K562 (cell line): ENCODE data around the gene ACTR5. TPM values are rescaled to one million over a fixed set of nuclear protein-coding genes. Genes with fewer than 3 reads are reported as not detected.

Source experiments
- CBFA2T2 ChIP-seq: fragments of 450-650 bp; conservative IDR thresholded peaks from 2 replicates; pipeline ENCODE4 v1.6.1; 2017; ENCODE audit warnings: mild to moderate bottlenecking
- CBX1 ChIP-seq: sonication (generic); IDR thresholded peaks from 2 replicates; pipeline ENCODE4 v1.6.1; 2016; ENCODE audit warnings: antibody characterized with exemption, low read depth, mild to moderate bottlenecking
- CCAR2 ChIP-seq: fragments of 200-400 bp; formaldehyde crosslinking; IDR thresholded peaks from 2 replicates; pipeline ENCODE4 v1.6.1; 2017; ENCODE audit warnings: mild to moderate bottlenecking, low read depth, low read length
- ESRRA ChIP-seq: fragments of 450-650 bp; IDR thresholded peaks from 2 replicates; pipeline ENCODE4 v1.6.1; 2014; ENCODE audit warnings: low read depth, mild to moderate bottlenecking, moderate library complexity, borderline replicate concordance
- EWSR1 ChIP-seq: fragments of 450-650 bp; IDR thresholded peaks from 2 replicates; pipeline ENCODE4 v1.6.1; 2018; ENCODE audit warnings: borderline replicate concordance, mild to moderate bottlenecking, low read depth, moderate library complexity; ENCODE audit not compliant: partially characterized antibody
- FOXK2 ChIP-seq, 2 experiments: fragments of 450-650 bp; IDR thresholded peaks in 1 of 2; conservative IDR thresholded peaks in 1 of 2; 2 replicates each; pipeline ENCODE4 v1.6.1; 2016; ENCODE audit warnings: low read depth in 2 of 2, mild to moderate bottlenecking in 1 of 2
- HLTF ChIP-seq: fragments of 450-650 bp; IDR thresholded peaks from 2 replicates; pipeline ENCODE4 v1.6.1; 2016
- HOXB6 ChIP-seq: fragments of 250-450 bp; sonication (Bioruptor Pico); IDR thresholded peaks from 2 replicates; pipeline ENCODE4 v1.5.1; 2022; ENCODE audit warnings: mild to moderate bottlenecking, borderline replicate concordance
- NFXL1 ChIP-seq: fragments of 450-650 bp; formaldehyde crosslinking; IDR thresholded peaks from 2 replicates; pipeline ENCODE4 v1.4.0; 2021; ENCODE audit warnings: mild to moderate bottlenecking
- POLR3G ChIP-seq: IDR thresholded peaks from 2 replicates; pipeline ENCODE4 v1.6.1; 2011; ENCODE audit not compliant: insufficient read length, insufficient replicate concordance; ENCODE audit errors: extremely low read depth
- RNF2 ChIP-seq: sonication (generic); IDR thresholded peaks from 2 replicates; pipeline ENCODE4 v1.6.1; 2016
- SNRNP70 ChIP-seq: fragments of 200-400 bp; formaldehyde crosslinking; optimal IDR thresholded peaks from 2 replicates; pipeline ENCODE3; 2017; ENCODE audit warnings: low read depth, low read length
- SP1 ChIP-seq: sonication (generic); formaldehyde crosslinking; IDR thresholded peaks from 2 replicates; pipeline ENCODE4 v1.8.1; 2022; ENCODE audit warnings: mild to moderate bottlenecking, missing genetic modification reagents
- SUPT5H ChIP-seq: fragments of 450-650 bp; IDR thresholded peaks from 2 replicates; pipeline ENCODE4 v1.6.1; 2016
- ZNF3 ChIP-seq: fragments of 250-450 bp; sonication (Bioruptor Pico); IDR thresholded peaks from 2 replicates; pipeline ENCODE4 v1.5.0; 2021; ENCODE audit warnings: mild to moderate bottlenecking, moderate library complexity
- ZSCAN32 ChIP-seq: fragments of 450-650 bp; formaldehyde crosslinking; IDR thresholded peaks from 2 replicates; pipeline ENCODE4 v1.4.0; 2020; ENCODE audit warnings: mild to moderate bottlenecking, moderate library complexity
- polyA plus RNA-seq, 8 experiments: library from polyadenylated mRNA; depleted of rRNA in 4 of 8; stranded (reverse) in 5 of 8; unstranded in 3 of 8; fragments of >200 nt; fragmentation: Nextera tagmentation in 2 of 8; fragmentation: Illumina TruSeq in 1 of 8; extraction: Ambion mirVana in 2 of 8; extraction: Trizol in 1 of 8; gene quantifications; 2 replicates each; pipeline versions ENCODE4 v1.2.1 to v1.2.3, GENCODE V29; 2011 to 2014; ENCODE audit warnings: inconsistent platforms in 1 of 8, missing spikeins in 1 of 8
- total RNA-seq, 7 experiments: library from RNA; depleted of rRNA in 6 of 7; stranded (reverse); fragments of >200 nt in 6 of 7; fragmentation: Illumina TruSeq in 2 of 7; extraction: Trizol in 2 of 7; gene quantifications; 2 replicates each; pipeline versions ENCODE4 v1.2.1 to v1.2.3, GENCODE V29; 2011 to 2021; ENCODE audit warnings: low replicate concordance in 1 of 7
- TF ChIP-seq, protein P1 (sequence below): fragments of 250-450 bp; sonication (Bioruptor Pico); IDR thresholded peaks from 2 replicates; pipeline ENCODE4 v1.9.0; 2021; ENCODE audit warnings: mild to moderate bottlenecking
- TF ChIP-seq, protein P2 (sequence below), 2 experiments: fragments of 450-650 bp; conservative IDR thresholded peaks; 2 replicates each; pipeline ENCODE4 v1.6.1; 2017; ENCODE audit warnings: mild to moderate bottlenecking in 2 of 2, moderate library complexity in 2 of 2
- TF ChIP-seq, protein P3 (sequence below), 2 experiments: IDR thresholded peaks; 2 replicates each; pipeline ENCODE4 v1.6.1; 2011; ENCODE audit warnings: borderline replicate concordance in 1 of 2, control low read depth in 1 of 2, low read depth in 1 of 2, low read length in 1 of 2, mild to moderate bottlenecking in 1 of 2, mixed read lengths in 1 of 2, moderate library complexity in 1 of 2; ENCODE audit not compliant: insufficient read depth in 1 of 2, insufficient read length in 1 of 2, poor library complexity in 1 of 2, severe bottlenecking in 1 of 2; ENCODE audit errors: extremely low read depth in 1 of 2
- TF ChIP-seq, protein P4 (sequence below): sonication (generic); formaldehyde crosslinking; IDR thresholded peaks from 2 replicates; pipeline ENCODE4 v1.5.0; 2020; ENCODE audit warnings: missing genetic modification reagents
- TF ChIP-seq, protein P5 (sequence below): sonication (generic); IDR thresholded peaks from 2 replicates; pipeline ENCODE4 v1.6.1; 2016

The ACTR5 gene
- total and polyA plus RNA-seq, 9 of the 15 experiments (the other 6 are each of a cell fraction or from before 2014, with no cell fraction given) = 0.93 to 18.8 (median 12.9) TPM

DNA sequence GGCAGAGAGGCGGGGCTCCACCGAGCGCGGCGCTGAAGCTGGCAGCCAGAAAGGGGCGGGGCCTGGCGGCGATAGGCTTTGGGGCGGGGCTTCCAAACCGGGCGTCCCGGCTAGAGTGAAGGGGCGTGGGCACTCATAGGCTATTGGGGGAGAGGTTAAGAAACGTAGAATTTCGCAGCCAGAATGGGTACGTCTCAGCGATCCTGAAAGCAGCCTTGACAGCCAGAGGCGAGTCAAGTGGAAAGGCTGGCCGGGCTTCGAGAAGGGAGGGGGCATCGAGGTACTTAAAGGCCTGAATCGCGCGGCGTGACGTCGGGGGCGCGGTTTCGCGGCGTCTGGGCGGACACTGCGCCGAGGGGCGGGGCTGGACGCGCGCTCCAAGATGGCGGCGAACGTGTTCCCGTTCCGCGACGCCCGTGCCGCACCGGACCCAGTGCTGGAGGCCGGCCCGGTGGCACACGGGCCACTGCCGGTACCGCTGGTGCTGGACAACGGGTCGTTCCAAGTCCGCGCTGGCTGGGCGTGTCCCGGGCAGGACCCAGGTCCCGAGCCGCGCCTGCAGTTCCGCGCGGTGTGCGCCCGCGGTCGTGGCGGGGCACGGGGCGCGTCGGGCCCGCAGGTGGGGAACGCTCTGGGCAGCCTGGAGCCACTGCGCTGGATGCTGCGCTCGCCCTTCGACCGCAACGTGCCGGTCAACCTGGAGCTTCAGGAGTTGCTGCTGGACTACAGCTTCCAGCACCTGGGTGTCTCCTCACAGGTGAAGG, at the start of gene ACTR5 (continued):
- TF ChIP-seq, protein P1, sequence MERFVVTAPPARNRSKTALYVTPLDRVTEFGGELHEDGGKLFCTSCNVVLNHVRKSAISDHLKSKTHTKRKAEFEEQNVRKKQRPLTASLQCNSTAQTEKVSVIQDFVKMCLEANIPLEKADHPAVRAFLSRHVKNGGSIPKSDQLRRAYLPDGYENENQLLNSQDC (CRISPR knock-in tag) = no peak
- TF ChIP-seq ESRRA = peak; percentile 59; the same call in 1 of the 2 replicates
- no peak; the same call in none of the 2 replicates for TF ChIP-seq SP1 (CRISPR knock-in tag)
- TF ChIP-seq, protein P2, sequence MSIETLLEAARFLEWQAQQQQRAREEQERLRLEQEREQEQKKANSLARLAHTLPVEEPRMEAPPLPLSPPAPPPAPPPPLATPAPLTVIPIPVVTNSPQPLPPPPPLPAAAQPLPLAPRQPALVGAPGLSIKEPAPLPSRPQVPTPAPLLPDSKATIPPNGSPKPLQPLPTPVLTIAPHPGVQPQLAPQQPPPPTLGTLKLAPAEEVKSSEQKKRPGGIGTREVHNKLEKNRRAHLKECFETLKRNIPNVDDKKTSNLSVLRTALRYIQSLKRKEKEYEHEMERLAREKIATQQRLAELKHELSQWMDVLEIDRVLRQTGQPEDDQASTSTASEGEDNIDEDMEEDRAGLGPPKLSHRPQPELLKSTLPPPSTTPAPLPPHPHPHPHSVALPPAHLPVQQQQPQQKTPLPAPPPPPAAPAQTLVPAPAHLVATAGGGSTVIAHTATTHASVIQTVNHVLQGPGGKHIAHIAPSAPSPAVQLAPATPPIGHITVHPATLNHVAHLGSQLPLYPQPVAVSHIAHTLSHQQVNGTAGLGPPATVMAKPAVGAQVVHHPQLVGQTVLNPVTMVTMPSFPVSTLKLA (conservative IDR thresholded peaks at IDR 0.05) = peak; percentile 40 to 80; a peak in 3 of 4 replicates
- TF ChIP-seq SUPT5H = peak; percentile 75
- no peak for TF ChIP-seq CCAR2
- TF ChIP-seq, protein P3, sequence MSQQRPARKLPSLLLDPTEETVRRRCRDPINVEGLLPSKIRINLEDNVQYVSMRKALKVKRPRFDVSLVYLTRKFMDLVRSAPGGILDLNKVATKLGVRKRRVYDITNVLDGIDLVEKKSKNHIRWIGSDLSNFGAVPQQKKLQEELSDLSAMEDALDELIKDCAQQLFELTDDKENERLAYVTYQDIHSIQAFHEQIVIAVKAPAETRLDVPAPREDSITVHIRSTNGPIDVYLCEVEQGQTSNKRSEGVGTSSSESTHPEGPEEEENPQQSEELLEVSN (IDR thresholded peaks at IDR 0.05; ENCODE audit: borderline replicate concordance in 1 of 2, extremely low read depth in 1 of 2, insufficient read depth in 1 of 2, insufficient read length in 1 of 2, low read depth in 1 of 2, low read length in 1 of 2, poor library complexity in 1 of 2, severe bottlenecking in 1 of 2) = peak; percentile 57 to 68
- 0 out of 4 replicates have a peak, but pooled peaks of 1 of the 2 experiments have one; percentile 15 for TF ChIP-seq FOXK2 (conservative IDR thresholded peaks at IDR 0.05 in 1 of 2, IDR thresholded peaks at IDR 0.05 in 1 of 2; ENCODE audit: low read depth in 2 of 2)
- peak; percentile 52; the same call in 1 of the 2 replicates for TF ChIP-seq CBX1
- TF ChIP-seq HLTF = no peak
- TF ChIP-seq, protein P4, sequence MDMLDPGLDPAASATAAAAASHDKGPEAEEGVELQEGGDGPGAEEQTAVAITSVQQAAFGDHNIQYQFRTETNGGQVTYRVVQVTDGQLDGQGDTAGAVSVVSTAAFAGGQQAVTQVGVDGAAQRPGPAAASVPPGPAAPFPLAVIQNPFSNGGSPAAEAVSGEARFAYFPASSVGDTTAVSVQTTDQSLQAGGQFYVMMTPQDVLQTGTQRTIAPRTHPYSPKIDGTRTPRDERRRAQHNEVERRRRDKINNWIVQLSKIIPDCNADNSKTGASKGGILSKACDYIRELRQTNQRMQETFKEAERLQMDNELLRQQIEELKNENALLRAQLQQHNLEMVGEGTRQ = no peak
- no peak for TF ChIP-seq NFXL1 (CRISPR knock-in tag)
- TF ChIP-seq POLR3G = no peak
- no peak for TF ChIP-seq HOXB6 (CRISPR knock-in tag)
- no peak for TF ChIP-seq EWSR1
- TF ChIP-seq, protein P5, sequence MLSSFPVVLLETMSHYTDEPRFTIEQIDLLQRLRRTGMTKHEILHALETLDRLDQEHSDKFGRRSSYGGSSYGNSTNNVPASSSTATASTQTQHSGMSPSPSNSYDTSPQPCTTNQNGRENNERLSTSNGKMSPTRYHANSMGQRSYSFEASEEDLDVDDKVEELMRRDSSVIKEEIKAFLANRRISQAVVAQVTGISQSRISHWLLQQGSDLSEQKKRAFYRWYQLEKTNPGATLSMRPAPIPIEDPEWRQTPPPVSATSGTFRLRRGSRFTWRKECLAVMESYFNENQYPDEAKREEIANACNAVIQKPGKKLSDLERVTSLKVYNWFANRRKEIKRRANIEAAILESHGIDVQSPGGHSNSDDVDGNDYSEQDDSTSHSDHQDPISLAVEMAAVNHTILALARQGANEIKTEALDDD = no peak
- no peak for TF ChIP-seq ZSCAN32
- TF ChIP-seq ZNF3 (CRISPR knock-in tag) = no peak
- TF ChIP-seq RNF2 = no peak
- no peak for TF ChIP-seq CBFA2T2
- TF ChIP-seq SNRNP70 = no peak
